NCI-H128 (cell line): Measurements from ENCODE around the gene PLEKHN1.

Experiments used
- DNase-seq: peaks from one replicate; lab custom pipeline; 2025; ENCODE audit not compliant: unreplicated experiment; lab: John Stamatoyannopoulos, UW

PLEKHN1 gene, protein sequence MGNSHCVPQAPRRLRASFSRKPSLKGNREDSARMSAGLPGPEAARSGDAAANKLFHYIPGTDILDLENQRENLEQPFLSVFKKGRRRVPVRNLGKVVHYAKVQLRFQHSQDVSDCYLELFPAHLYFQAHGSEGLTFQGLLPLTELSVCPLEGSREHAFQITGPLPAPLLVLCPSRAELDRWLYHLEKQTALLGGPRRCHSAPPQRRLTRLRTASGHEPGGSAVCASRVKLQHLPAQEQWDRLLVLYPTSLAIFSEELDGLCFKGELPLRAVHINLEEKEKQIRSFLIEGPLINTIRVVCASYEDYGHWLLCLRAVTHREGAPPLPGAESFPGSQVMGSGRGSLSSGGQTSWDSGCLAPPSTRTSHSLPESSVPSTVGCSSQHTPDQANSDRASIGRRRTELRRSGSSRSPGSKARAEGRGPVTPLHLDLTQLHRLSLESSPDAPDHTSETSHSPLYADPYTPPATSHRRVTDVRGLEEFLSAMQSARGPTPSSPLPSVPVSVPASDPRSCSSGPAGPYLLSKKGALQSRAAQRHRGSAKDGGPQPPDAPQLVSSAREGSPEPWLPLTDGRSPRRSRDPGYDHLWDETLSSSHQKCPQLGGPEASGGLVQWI

DNA sequence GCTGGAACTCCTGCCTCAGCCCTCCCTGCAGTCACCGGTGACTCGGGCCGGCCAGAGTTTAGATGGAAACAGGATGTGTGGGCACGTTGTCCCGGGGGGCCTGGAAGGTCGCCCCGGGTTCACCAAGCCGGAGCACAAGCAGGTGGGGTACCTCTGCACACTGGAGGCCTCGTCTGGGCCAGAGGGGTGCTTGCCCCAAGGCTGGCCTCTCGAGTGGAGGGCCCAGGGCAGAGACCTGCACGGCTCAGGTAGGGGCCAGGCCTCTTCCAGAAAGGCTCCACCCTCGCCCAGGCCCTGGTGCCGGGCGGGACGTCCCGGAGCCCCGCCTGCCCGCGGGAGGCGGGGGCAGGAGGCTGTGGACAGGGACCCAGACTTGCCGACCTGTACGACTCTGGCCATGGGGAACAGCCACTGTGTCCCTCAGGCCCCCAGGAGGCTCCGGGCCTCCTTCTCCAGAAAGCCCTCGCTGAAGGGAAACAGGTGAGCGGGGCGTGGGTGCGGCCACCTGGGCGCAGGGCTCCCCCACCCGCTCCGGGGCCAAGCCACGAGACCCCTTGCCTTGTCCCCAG is at the start of gene PLEKHN1:
PLEKHN1 (plus strand) TSS at position 348 of the 569 bp plus-strand sequence; CDS start at position 398, 50 bp downstream.
- no peak for DNase-seq

DNA sequence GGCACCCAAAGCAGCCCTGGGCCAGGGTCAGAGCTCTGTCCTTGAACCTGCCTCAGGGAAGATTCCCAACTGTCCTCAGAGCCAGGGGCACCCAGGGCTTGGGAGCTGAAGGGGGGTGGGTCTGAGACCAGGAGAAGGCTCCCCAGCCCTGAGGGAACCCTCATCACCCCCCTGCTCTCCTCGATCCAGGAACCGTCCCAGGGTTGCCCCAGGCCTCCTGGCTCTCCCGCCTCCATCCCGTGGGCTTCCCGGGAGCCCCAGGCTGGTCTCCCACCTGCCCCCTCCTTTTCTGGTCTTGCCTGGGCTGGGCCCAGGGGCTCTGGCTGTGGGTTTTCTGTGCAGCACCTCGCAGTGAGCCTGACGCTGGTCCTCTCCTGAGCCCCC is 49.2 kb upstream of the PLEKHN1 start:
- DNase-seq = no peak

GRCh38 chr1:917466-918091 is 48.7 kb upstream of the PLEKHN1 start:
- DNase-seq = no peak

GRCh38 chr1:918353-918752 is 47.9 kb upstream of the PLEKHN1 start:
- DNase-seq = no peak

DNA sequence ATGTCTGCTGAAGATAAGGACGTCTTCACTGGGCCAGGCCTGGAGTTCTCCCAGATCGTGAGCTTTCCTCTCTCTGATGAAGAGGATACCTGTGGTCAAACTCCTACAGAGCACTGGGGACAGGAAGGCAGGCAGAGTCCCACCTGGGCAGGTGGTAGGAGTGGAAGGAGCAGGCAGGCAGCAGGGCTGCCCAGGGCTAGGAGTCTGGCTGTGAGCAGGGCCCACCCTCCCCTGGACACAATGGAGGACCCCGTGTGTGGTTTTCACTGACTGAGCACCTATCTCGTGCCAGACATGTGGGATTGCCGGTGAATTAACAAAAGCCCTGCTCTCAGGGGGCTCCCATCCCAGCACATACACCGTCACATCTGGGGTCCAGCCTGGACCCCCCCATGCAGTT is 47.4 kb upstream of the PLEKHN1 start:
- DNase-seq = no peak

GRCh38 chr1:919271-919872 is 46.9 kb upstream of the PLEKHN1 start:
- no peak for DNase-seq

GRCh38 chr1:920010-920409 is 46.3 kb upstream of the PLEKHN1 start:
- DNase-seq = no peak

- no peak for DNase-seq
Observed at GRCh38 chr1:920521-920920, 45.8 kb upstream of the PLEKHN1 start.

DNA sequence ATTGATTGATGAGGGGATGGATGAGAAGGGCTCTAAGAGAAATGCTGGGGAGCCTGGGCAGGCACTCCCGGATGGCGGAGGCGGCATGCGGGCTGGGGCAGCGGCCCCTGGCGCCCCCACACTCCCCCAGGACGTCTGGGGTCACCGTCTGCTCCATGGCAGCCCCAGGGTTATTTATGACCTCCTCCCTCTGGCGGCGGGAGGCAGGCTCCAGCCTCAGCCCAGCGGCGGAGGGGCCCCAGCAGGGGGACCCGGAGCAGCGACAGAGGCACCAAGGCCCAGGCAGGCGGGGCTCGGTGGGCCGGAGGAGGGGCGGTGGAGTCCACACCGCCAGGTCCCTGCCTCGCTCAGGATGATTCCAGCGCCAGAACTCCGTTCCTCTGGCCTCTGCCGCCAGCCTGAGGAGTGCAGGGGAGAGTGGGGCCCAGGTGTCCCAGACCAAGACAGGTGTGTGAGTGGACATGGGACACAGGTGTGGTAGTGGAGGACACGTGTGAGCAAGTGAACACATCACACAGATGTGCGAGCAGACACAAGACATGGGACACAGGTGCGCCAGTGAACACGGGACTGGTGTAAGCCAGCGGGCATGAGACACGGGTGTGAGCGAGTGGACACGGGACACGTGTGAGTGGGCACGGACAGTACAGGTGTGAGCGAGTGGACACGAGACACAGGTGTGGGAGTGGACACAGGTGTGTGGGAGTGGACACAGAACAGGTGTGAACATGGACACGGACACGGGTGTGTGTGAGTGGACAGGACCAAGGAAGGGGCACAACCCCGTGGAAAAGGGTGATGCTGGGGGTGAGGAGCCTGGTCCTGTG is 45.1 kb upstream of the PLEKHN1 start:
- DNase-seq = peak; percentile 68

GRCh38 chr1:923131-923990 is 42.9 kb upstream of the PLEKHN1 start, which contains the start of gene SAMD11:
Gene SAMD11, plus strand, starts transcription at chr1:923923. Its CDS starts 509 bp downstream, at chr1:924432.
- DNase-seq = peak; percentile 57

- DNase-seq = no peak
Observed at GRCh38 chr1:923991-924655, 42.2 kb upstream of the PLEKHN1 start.

DNA sequence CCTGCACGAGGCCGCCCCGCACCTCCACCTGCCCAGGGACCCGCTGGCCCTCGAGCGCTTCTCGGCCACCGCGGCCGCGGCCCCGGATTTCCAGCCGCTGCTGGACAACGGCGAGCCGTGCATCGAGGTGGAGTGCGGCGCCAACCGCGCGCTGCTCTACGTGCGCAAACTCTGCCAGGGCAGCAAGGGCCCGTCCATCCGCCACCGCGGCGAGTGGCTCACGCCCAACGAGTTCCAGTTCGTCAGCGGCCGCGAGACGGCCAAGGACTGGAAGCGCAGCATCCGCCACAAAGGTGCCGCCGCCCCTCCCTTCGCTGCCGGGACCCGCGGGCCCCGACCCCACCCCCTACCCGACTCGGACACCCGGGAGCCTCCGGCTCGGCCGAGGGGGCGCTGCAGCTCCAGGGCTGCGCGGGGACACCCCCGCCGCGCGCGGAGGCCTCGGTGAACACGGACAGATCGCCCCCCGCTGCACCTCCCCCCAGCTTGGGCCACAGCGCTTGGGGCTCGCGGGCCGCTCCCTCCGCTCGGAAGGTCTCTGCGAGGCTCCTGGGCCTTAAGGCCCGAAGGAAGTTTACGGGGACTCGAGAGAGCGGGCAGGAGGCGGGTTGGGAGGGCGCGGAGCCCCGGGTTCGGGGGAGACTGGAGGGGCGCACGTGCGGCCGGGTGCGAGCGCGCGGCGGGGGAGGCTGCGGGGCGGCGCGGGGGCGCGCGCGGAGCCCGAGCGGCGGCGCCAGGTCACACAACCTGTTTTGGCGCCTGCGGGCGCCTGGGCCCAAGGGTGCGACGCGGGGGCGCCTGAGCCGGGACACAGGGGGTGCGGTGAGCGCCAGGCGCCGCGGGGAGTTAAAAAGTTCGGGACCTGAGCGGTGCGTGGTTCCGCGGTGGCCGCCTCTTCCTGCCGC is 41.4 kb upstream of the PLEKHN1 start:
- no peak for DNase-seq

GRCh38 chr1:925561-926421 is 40.5 kb upstream of the PLEKHN1 start:
- DNase-seq = no peak

DNA sequence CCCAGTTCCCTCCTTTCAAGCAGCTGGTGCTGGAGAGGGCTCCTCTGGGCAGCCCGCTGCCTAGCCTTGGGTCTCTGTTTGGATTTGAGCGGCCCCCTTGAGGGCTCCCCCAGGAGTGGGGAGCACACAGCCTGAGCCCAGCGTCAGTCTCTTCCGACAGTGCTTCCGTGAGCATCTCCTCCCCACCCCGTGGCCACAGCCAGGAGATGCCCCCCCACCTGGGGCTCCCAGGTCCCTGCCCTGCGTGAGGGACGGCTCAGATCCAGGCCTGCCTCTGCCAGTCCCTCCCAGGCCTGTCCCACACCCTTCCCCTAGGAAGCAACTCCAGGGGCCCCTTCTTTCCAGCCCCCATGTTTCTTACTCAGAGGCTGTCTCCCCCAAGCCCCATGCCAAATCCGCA is 39.0 kb upstream of the PLEKHN1 start:
- DNase-seq = no peak

GRCh38 chr1:927748-928147 is 38.5 kb upstream of the PLEKHN1 start:
- DNase-seq = no peak

- no peak for DNase-seq
Observed at GRCh38 chr1:928825-929661, 37.2 kb upstream of the PLEKHN1 start.
